Measurements from ENCODE around the gene CACNA1B. TPM values are rescaled to one million over a fixed set of nuclear protein-coding genes. Genes with fewer than 3 reads are reported as not detected.

CACNA1B gene
- total and polyA plus RNA-seq, 7 donors, result under 0.01 to 1.4 (median 0.55) TPM; not detected in 1

- Histone ChIP-seq H3K4me3 (no peak overlapping the region), H3K4me1 (no peaks in the 10 kb centered on the region), H3K36me3 (no peaks in the 10 kb centered on the region), H3K27me3 (peaks cover 0 to 11% (median 0%) of the 10 kb centered on the region in 3 donors), H3K9me3 (no peaks in the 10 kb centered on the region), H3K27ac (no peak overlapping the region)
- intact Hi-C loops (cut with DNase I), result no loop called here
- 72 to 76% methylated on average over 10 of the region's 10 CpGs for WGBS, 2 donors
- peak; percentile 61 for DNase-seq
- TF ChIP-seq POLR2AphosphoS5 (IDR thresholded peaks at IDR 0.05), result no peak
- TF ChIP-seq CTCF (IDR thresholded peaks at IDR 0.05), result no peak
- no peak for TF ChIP-seq POLR2A (IDR thresholded peaks at IDR 0.05)
- no peak for TF ChIP-seq EP300 (IDR thresholded peaks at IDR 0.05)
These were observed 90.7 kb downstream of the CACNA1B start for GRCh38 chr9:137968235-137968634.

GRCh38 chr9:137969008-137969407 lies 91.4 kb downstream of the CACNA1B start:
- Histone ChIP-seq H3K9me3 (no peaks in the 10 kb centered on the region), H3K36me3 (no peaks in the 10 kb centered on the region), H3K27me3 (peaks cover 0 to 11% (median 0%) of the 10 kb centered on the region in 3 donors), H3K4me3 (no peak overlapping the region), H3K27ac (no peak overlapping the region), H3K4me1 (no peaks in the 10 kb centered on the region)
- intact Hi-C loops (cut with DNase I), result no loop called here
- DNase-seq, result peak; percentile 50
- TF ChIP-seq CTCF (IDR thresholded peaks at IDR 0.05) (no peak), EP300 (IDR thresholded peaks at IDR 0.05) (no peak), POLR2A (IDR thresholded peaks at IDR 0.05) (no peak), POLR2AphosphoS5 (IDR thresholded peaks at IDR 0.05) (no peak)
- 68 to 79% methylated on average over 8 of the region's 8 CpGs for WGBS, 2 donors

GRCh38 chr9:137969685-137970084 lies 92.1 kb downstream of the CACNA1B start:
- no peak for DNase-seq
- Histone ChIP-seq H3K4me3 (no peak overlapping the region), H3K27ac (no peak overlapping the region), H3K36me3 (no peaks in the 10 kb centered on the region), H3K27me3 (peaks cover 0 to 11% (median 0%) of the 10 kb centered on the region in 3 donors), H3K4me1 (no peaks in the 10 kb centered on the region), H3K9me3 (no peaks in the 10 kb centered on the region)
- 62 to 75% methylated on average over 3 of the region's 3 CpGs for WGBS, 2 donors
- intact Hi-C loops (cut with DNase I), result no loop called here
- TF ChIP-seq POLR2A (IDR thresholded peaks at IDR 0.05), result no peak
- no peak for TF ChIP-seq CTCF (IDR thresholded peaks at IDR 0.05)
- TF ChIP-seq EP300 (IDR thresholded peaks at IDR 0.05), result no peak
- TF ChIP-seq POLR2AphosphoS5 (IDR thresholded peaks at IDR 0.05), result no peak

GRCh38 chr9:137970098-137970497 lies 92.5 kb downstream of the CACNA1B start:
- H3K27ac ChIP-seq, result no peak overlapping the region
- no peak overlapping the region for H3K4me3 ChIP-seq
- H3K36me3 ChIP-seq, result no peaks in the 10 kb centered on the region
- no peaks in the 10 kb centered on the region for H3K4me1 ChIP-seq
- no peaks in the 10 kb centered on the region for H3K9me3 ChIP-seq
- TF ChIP-seq EP300 (IDR thresholded peaks at IDR 0.05) (no peak), POLR2A (IDR thresholded peaks at IDR 0.05) (no peak), CTCF (IDR thresholded peaks at IDR 0.05) (no peak), POLR2AphosphoS5 (IDR thresholded peaks at IDR 0.05) (no peak)
- DNase-seq, result no peak
- intact Hi-C loops (cut with DNase I), result no loop called here
- peaks cover 0 to 11% (median 0%) of the 10 kb centered on the region in 3 donors for H3K27me3 ChIP-seq

Data from sigmoid colon (tissue), 7 donors.